Measurements from ENCODE around the gene CA9. TPM values are rescaled to one million over a fixed set of nuclear protein-coding genes. Genes with fewer than 3 reads are reported as not detected.

The CA9 gene
- total and polyA plus RNA-seq, 9 of the 15 experiments (the other 6 are each of a cell fraction or from before 2014, with no cell fraction given) = 0.15 to 10.6 (median 0.60) TPM; not detected in 4

DNA sequence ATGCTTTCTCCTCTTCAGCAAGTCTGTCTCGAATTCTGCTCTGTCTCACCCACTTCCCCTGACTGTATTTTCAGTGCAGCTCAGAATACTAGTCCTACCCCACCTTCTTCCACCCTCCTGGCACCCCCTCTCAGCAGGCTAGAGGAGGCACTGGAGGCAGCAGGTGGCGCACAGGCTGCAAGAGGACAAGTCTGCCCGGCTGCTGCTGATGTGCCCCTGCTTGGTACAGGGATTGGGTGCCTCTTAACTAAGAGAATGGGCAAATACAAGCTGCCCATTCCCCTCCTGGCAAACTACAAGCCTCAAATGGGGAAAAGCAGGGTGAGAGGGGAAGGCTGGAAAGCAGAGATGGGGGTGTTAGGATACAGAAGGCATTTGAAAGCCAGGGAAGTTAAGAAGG lies 53.2 kb downstream of the CA9 start:
- H3K4me2 ChIP-seq (ENCODE audit: insufficient read depth, low read length) = peak overlapping the region; percentile 94

More for the DNA sequence above, 53.2 kb downstream of the CA9 start:
- BruUV-seq (replicated peaks) = no TSS peak
- 47% methylated on average over 3 of the region's 3 CpGs for WGBS (ENCODE audit: insufficient coverage, low coverage, missing lambda C conversion rate)
- Histone ChIP-seq H3K9me1 (ENCODE audit: control insufficient read depth, insufficient read depth, low read length) (peaks cover 8% of the 10 kb centered on the region), H3K27ac (ENCODE audit: extremely low read depth, low read depth, low read length) (peak overlapping the region; percentile 97), H3K4me1 (replicated peaks in 1 of 2; ENCODE audit: control insufficient read depth in 2 of 2, insufficient read depth in 2 of 2, low read length in 2 of 2) (peaks cover 30 to 37% of the 10 kb centered on the region in 2 experiments), H3K27me3 (ENCODE audit: control insufficient read depth in 2 of 2, insufficient read depth in 2 of 2, low read length in 2 of 2) (no peaks in the 10 kb centered on the region), H3K9ac (ENCODE audit: insufficient read depth in 1 of 2, low read depth in 2 of 2, low read length in 2 of 2) (peak overlapping the region; percentile 85 to 87; a peak in 3 of 4 replicates), H3K36me3 (ENCODE audit: control insufficient read depth, insufficient read depth, low read length) (peaks cover 67% of the 10 kb centered on the region), H3K4me3 (peak overlapping the region; percentile 85; the same call in 1 of the 2 replicates), H4K20me1 (replicated peaks; ENCODE audit: control insufficient read depth, insufficient read depth, low read length) (peaks cover 8% of the 10 kb centered on the region; the same call in 1 of the 2 replicates), H3K79me2 (ENCODE audit: control insufficient read depth, insufficient read depth, low read length) (peaks cover 67% of the 10 kb centered on the region), H2AFZ (ENCODE audit: low read depth, low read length) (no peak overlapping the region), H3K9me3 (replicated peaks; ENCODE audit: control insufficient read depth, insufficient read depth, low read depth, low read length) (no peaks in the 10 kb centered on the region)
- ATAC-seq (no peak), DNase-seq (ENCODE audit: extremely low read depth in 1 of 4, low spot score in 3 of 4) (no peak), FAIRE-seq (no peak)
- ChIA-PET CTCF (ENCODE audit: low intra/inter-chr PET ratio) (no interaction called here), POLR2A (interaction anchor here (0.8 to 3.0 kb wide), 5 partner anchors 9 to 118 kb away, joined by 3 to 21 read pairs (median 3); no protein-coding TSS in a partner anchor)
- intact Hi-C loops (cut with micrococcal nuclease) (no loop called here), in situ Hi-C loops (cut with MboI) (no loop called here)
- TF ChIP-seq RFX5 (IDR thresholded peaks at IDR 0.05; ENCODE audit: low read depth, low read length) = 0 out of 2 replicates have a peak, but pooled peaks have one; percentile 60
- TF ChIP-seq, protein P1, sequence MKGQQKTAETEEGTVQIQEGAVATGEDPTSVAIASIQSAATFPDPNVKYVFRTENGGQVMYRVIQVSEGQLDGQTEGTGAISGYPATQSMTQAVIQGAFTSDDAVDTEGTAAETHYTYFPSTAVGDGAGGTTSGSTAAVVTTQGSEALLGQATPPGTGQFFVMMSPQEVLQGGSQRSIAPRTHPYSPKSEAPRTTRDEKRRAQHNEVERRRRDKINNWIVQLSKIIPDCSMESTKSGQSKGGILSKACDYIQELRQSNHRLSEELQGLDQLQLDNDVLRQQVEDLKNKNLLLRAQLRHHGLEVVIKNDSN (CRISPR knock-in tag; IDR thresholded peaks at IDR 0.05) = no peak
- TF ChIP-seq, protein P2, sequence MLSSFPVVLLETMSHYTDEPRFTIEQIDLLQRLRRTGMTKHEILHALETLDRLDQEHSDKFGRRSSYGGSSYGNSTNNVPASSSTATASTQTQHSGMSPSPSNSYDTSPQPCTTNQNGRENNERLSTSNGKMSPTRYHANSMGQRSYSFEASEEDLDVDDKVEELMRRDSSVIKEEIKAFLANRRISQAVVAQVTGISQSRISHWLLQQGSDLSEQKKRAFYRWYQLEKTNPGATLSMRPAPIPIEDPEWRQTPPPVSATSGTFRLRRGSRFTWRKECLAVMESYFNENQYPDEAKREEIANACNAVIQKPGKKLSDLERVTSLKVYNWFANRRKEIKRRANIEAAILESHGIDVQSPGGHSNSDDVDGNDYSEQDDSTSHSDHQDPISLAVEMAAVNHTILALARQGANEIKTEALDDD (IDR thresholded peaks at IDR 0.05) = 0 out of 2 replicates have a peak, but pooled peaks have one; percentile 28

All from K562 (cell line).